Neuron (in vitro differentiated cells): Measurements from ENCODE around the gene TMEM79.

ENCODE experiments used
- H2AFZ ChIP-seq: one replicate; pipeline ENCODE4 v1.6.1; 2013; ENCODE audit warnings: low read depth, mild to moderate bottlenecking, inconsistent platforms, low read length, moderate library complexity
- H3K27me3 ChIP-seq: one replicate; pipeline ENCODE4 v1.6.1; 2013; ENCODE audit warnings: low read length; ENCODE audit not compliant: insufficient read depth
- H3K36me3 ChIP-seq: one replicate; pipeline ENCODE4 v1.6.1; 2013; ENCODE audit warnings: low read length; ENCODE audit not compliant: insufficient read depth
- H3K4me1 ChIP-seq: one replicate; pipeline ENCODE4 v1.6.1; 2013; ENCODE audit warnings: low read length; ENCODE audit not compliant: insufficient read depth
- H3K4me3 ChIP-seq: 2 replicates; pipeline ENCODE4 v1.5.1; 2013; ENCODE audit warnings: mild to moderate bottlenecking, low read length, moderate library complexity
- H3K9me3 ChIP-seq: one replicate; pipeline ENCODE4 v1.6.1; 2013; ENCODE audit warnings: low read length

TMEM79 gene

DNA sequence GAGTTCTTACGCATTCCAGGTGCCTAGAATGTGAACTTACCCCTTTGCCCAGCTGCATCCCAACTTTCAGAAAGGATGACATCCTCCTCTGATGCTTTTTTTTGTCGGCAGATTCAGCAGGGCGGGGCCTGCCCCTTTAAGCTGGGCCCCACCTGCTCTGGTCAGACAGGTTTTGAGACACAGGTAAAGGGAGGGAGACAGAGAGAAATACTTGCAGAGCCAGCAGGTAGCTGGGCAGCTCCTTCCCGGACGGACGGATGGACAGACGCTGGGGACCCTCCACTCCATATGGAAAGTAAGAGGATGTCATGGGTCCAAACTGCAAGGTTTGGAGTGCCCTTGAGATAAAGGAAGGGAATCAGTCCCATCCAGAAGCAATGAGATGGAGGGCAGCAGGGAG lies at the start of gene TMEM79:
TMEM79 (plus strand) TSS at position 214 of the 400 bp plus-strand sequence. CDS start 902 bp downstream, outside the sequence.
- Histone ChIP-seq H2AFZ (peak within 1 kb of the TSS; percentile 40), H3K36me3 (peaks cover 12% of the 10 kb centered on the region), H3K4me1 (peaks cover 16% of the 10 kb centered on the region), H3K9me3 (no peaks in the 10 kb centered on the region), H3K4me3 (peak within 1 kb of the TSS; percentile 65), H3K27me3 (no peaks in the 10 kb centered on the region)

- H3K36me3 ChIP-seq = peaks cover 61% of the 10 kb centered on the region
- no peak overlapping the region for H2AFZ ChIP-seq
- no peaks in the 10 kb centered on the region for H3K4me1 ChIP-seq
- no peaks in the 10 kb centered on the region for H3K9me3 ChIP-seq
- no peak overlapping the region for H3K4me3 ChIP-seq
- no peaks in the 10 kb centered on the region for H3K27me3 ChIP-seq
Observed at GRCh38 chr1:156236164-156236563, 48.0 kb upstream of the TMEM79 start.

GRCh38 chr1:156238248-156238647 lies 45.9 kb upstream of the TMEM79 start:
- no peaks in the 10 kb centered on the region for H3K27me3 ChIP-seq
- H3K36me3 ChIP-seq = peaks cover 51% of the 10 kb centered on the region
- H3K4me1 ChIP-seq = no peaks in the 10 kb centered on the region
- H2AFZ ChIP-seq = no peak overlapping the region
- no peak overlapping the region for H3K4me3 ChIP-seq
- H3K9me3 ChIP-seq = no peaks in the 10 kb centered on the region

DNA sequence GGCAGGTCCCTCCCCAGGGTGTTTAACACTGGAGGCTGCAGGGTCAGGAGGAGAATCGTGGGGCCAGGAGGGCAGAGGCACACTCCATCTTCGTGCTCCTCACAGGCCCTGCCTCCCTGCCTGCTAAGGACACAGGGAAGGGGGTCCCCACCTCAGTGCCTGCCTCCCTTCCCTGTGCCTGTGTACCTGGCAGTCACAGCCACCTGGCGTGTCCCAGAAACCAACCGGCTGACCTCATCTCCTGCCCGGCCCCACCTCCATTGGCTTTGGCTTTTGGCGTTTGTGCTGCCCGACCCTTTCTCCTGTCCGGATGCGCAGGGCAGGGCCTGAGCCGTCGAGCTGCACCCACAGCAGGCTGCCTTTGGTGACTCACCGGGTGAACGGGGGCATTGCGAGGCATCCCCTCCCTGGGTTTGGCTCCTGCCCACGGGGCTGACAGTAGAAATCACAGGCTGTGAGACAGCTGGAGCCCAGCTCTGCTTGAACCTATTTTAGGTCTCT lies 42.8 kb upstream of the TMEM79 start:
- peaks cover 35% of the 10 kb centered on the region for H3K36me3 ChIP-seq
- H2AFZ ChIP-seq = no peak overlapping the region
- no peaks in the 10 kb centered on the region for H3K27me3 ChIP-seq
- no peaks in the 10 kb centered on the region for H3K9me3 ChIP-seq
- no peaks in the 10 kb centered on the region for H3K4me1 ChIP-seq
- H3K4me3 ChIP-seq = no peak overlapping the region

- H3K4me3 ChIP-seq = no peak within 1 kb of the TSS
- H3K4me1 ChIP-seq = no peaks in the 10 kb centered on the region
- no peak within 1 kb of the TSS for H2AFZ ChIP-seq
- H3K27me3 ChIP-seq = no peaks in the 10 kb centered on the region
- peaks cover 29% of the 10 kb centered on the region for H3K36me3 ChIP-seq
- H3K9me3 ChIP-seq = no peaks in the 10 kb centered on the region
Observed at GRCh38 chr1:156241926-156242325, 42.2 kb upstream of the TMEM79 start, which contains the start of gene BGLAP. BGLAP (plus strand) TSS chr1:156242184; CDS start chr1:156242232, 48 bp downstream.

GRCh38 chr1:156242738-156243137 lies 41.4 kb upstream of the TMEM79 start:
- no peaks in the 10 kb centered on the region for H3K9me3 ChIP-seq

GRCh38 chr1:156244126-156244525 lies 40.0 kb upstream of the TMEM79 start:
- no peak overlapping the region for H2AFZ ChIP-seq
- H3K9me3 ChIP-seq = no peaks in the 10 kb centered on the region
- H3K4me1 ChIP-seq = no peaks in the 10 kb centered on the region
- no peak overlapping the region for H3K4me3 ChIP-seq
- peaks cover 11% of the 10 kb centered on the region for H3K36me3 ChIP-seq
- no peaks in the 10 kb centered on the region for H3K27me3 ChIP-seq

More at GRCh38 chr1:156242738-156243137, 41.4 kb upstream of the TMEM79 start:
- Histone ChIP-seq H3K4me3 (no peak overlapping the region), H3K27me3 (no peaks in the 10 kb centered on the region), H3K36me3 (peaks cover 25% of the 10 kb centered on the region), H3K4me1 (no peaks in the 10 kb centered on the region), H2AFZ (no peak overlapping the region)

DNA sequence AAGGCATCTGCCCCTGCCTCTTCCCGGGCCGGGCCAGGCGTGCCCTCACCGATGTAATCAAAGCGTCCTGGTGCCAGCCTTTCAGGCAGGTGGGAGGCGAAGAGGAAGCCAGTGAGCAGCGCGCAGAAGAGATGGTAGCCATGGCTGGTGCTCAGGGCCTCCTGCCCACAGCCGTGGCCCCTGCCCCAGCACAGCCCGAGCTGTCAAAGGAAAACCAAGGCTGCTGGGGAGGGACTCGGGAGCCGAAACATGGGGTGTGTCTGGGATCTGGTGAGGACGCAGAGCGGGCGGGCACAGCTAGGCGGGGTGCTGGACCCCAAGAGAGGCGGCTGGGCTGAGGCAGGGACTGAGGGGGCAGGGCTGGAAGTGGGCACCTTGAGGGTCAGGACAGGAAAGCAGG lies 39.4 kb upstream of the TMEM79 start:
- no peaks in the 10 kb centered on the region for H3K4me1 ChIP-seq
- no peaks in the 10 kb centered on the region for H3K9me3 ChIP-seq
- no peaks in the 10 kb centered on the region for H3K27me3 ChIP-seq
- H3K36me3 ChIP-seq = peaks cover 9% of the 10 kb centered on the region
- H3K4me3 ChIP-seq = no peak overlapping the region
- no peak overlapping the region for H2AFZ ChIP-seq

- H3K4me3 ChIP-seq = no peak overlapping the region
- H3K4me1 ChIP-seq = no peaks in the 10 kb centered on the region
- H3K27me3 ChIP-seq = no peaks in the 10 kb centered on the region
- peaks cover 16% of the 10 kb centered on the region for H3K36me3 ChIP-seq
- H2AFZ ChIP-seq = no peak overlapping the region
- no peaks in the 10 kb centered on the region for H3K9me3 ChIP-seq
Observed at GRCh38 chr1:156245451-156246232, 38.5 kb upstream of the TMEM79 start.

GRCh38 chr1:156246241-156246780 lies 37.8 kb upstream of the TMEM79 start:
- H3K9me3 ChIP-seq = no peaks in the 10 kb centered on the region
- no peaks in the 10 kb centered on the region for H3K4me1 ChIP-seq
- peaks cover 22% of the 10 kb centered on the region for H3K36me3 ChIP-seq
- no peak overlapping the region for H3K4me3 ChIP-seq
- no peaks in the 10 kb centered on the region for H3K27me3 ChIP-seq
- H2AFZ ChIP-seq = no peak overlapping the region

DNA sequence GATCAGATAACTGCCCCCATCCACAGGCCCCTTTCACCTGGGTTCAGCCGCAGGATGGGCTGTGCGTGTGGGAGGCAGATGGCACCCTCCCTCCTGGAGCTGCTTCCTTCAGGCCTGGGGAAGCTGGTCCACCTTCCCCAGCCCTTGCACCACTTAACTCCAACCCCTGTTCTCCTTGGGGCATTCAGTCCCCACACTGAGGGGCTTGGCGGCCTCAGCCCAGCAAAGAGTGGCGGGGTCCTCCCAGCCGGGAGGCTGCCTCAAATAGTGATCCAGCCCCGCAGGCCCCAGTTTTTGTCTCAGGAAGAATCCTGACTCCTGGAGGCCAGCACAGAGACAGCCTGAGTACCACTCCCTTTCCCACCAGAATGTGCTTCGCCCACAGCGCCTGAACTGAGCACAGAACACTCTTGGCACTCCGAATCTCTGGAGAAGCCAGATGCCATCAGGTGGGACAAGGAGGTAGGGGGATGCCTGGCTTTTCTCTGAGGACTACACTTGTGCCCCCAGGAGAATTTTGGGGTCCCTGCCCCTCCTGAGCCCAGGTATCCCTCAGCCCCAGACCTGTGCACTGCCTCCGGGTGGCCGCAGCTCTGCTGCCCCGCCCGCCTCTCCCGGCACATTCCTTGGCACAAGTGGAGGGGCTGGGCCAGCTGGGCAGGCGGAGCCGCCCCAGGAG lies 37.2 kb upstream of the TMEM79 start:
- H3K4me3 ChIP-seq = no peak overlapping the region

GRCh38 chr1:156247460-156248322 lies 36.4 kb upstream of the TMEM79 start, which contains the start of gene PAQR6:
PAQR6 (minus strand) TSS chr1:156248056; CDS start chr1:156246731, 1,325 bp downstream.
- H3K27me3 ChIP-seq = no peaks in the 10 kb centered on the region
- H3K36me3 ChIP-seq = peaks cover 36% of the 10 kb centered on the region
- H2AFZ ChIP-seq = no peak within 1 kb of the TSS
- no peaks in the 10 kb centered on the region for H3K4me1 ChIP-seq
- H3K4me3 ChIP-seq = no peak within 1 kb of the TSS
- H3K9me3 ChIP-seq = no peaks in the 10 kb centered on the region

More for the DNA sequence above, 37.2 kb upstream of the TMEM79 start:
- no peaks in the 10 kb centered on the region for H3K4me1 ChIP-seq
- no peaks in the 10 kb centered on the region for H3K9me3 ChIP-seq
- no peak overlapping the region for H2AFZ ChIP-seq
- H3K27me3 ChIP-seq = no peaks in the 10 kb centered on the region
- H3K36me3 ChIP-seq = peaks cover 28% of the 10 kb centered on the region
